GM13977 (cell line): ENCODE measurements around the gene TUBA8.

Experiments used
- DNase-seq: peaks from one replicate; pipeline ENCODE4 v3.0.0; 2012; ENCODE audit warnings: low spot score
- in situ Hi-C: fragments of 300-500 bp; cut with MboI; formaldehyde crosslinking; loops from one replicate; pipeline ENCODE4 v1.12.0; 2022; ENCODE audit warnings: low sequenced_read_pairs, low pct_unique_long_range_greater_than_20kb, mixed read lengths, inconsistent platforms; ENCODE audit not compliant: unreplicated experiment
- TF ChIP-seq, protein P1 (sequence below): IDR thresholded peaks from 2 replicates; pipeline ENCODE4 v1.5.1; 2012; ENCODE audit warnings: mild to moderate bottlenecking, control low read depth; ENCODE audit not compliant: insufficient read depth; ENCODE audit errors: extremely low read depth, missing control alignments

Gene TUBA8

DNA sequence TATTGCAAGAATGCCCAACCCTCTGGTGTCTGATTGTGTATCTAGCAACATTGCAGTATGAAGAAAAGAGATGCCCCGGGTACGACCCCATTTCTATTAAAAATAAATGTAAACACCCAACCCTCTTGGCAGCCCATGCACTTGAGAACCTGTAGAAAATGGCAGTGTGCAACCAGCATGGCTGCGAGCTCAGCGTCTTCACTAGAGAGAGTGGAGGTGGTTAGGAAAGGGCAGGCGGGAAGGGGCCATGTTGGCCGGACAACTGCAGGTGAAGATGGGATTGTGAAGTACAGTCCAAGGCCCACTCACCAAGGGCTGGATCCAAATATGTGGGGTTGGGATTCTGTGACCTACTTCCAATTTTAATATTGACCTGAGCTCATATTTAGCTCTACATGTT lies 16.9 kb upstream of the TUBA8 start:
- TF ChIP-seq, protein P1, sequence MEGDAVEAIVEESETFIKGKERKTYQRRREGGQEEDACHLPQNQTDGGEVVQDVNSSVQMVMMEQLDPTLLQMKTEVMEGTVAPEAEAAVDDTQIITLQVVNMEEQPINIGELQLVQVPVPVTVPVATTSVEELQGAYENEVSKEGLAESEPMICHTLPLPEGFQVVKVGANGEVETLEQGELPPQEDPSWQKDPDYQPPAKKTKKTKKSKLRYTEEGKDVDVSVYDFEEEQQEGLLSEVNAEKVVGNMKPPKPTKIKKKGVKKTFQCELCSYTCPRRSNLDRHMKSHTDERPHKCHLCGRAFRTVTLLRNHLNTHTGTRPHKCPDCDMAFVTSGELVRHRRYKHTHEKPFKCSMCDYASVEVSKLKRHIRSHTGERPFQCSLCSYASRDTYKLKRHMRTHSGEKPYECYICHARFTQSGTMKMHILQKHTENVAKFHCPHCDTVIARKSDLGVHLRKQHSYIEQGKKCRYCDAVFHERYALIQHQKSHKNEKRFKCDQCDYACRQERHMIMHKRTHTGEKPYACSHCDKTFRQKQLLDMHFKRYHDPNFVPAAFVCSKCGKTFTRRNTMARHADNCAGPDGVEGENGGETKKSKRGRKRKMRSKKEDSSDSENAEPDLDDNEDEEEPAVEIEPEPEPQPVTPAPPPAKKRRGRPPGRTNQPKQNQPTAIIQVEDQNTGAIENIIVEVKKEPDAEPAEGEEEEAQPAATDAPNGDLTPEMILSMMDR, result no peak
- in situ Hi-C loops, result no loop called here
- no peak for DNase-seq

DNA sequence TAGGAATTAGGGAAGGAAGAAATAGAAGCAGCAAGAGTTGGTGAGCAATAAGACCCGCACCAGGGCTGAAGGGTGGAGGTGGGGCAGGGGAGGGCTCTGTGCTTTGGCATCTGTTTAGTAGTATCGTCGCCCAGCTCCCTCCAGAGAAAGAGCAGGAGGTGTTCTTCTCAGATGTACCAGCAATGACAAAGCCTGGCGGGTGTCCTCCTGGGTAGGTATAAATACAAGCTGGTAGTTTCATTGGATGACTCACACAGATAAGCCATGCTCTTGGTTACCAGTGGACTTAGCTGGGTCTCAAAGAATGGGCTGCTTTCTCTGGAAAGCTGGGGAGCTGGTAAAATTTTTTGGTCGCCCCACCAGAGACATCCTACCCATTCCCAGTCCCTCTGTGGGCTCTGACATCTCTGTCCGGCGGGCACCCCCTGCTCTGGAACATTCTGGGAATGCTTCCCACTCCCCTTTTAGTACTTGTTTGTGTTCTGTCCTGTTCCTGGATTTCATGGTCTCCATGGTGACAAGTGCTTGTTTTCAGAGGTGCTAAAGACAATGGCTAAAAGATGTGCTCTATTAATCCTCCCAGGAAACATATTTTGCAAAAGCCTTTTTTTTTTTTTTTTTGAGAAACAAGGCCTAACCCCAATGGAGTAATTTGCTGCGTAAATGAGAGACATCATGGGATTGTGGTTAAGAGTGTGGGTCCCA lies 15.4 kb upstream of the TUBA8 start:
- TF ChIP-seq, protein P1, result no peak
- in situ Hi-C loops, result no loop called here
- no peak for DNase-seq

DNA sequence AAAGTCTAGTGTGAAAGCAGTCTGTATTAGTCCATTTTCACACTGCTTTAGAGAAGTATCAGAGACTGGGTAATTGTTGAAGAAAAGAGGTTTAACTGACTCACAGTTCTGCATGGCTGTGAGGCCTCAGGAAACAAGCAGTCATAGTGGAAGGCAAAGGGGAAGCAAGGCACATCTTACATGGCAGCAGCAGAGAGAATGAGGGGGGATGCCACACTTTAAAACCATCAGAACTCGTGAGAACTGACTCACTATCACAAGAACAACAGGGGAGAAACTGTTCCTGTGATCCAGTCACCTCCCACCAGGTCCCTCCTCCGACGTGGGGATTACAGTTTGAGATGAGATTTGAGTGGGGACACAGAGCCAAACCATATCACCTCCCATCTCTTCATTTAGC lies 13.8 kb upstream of the TUBA8 start:
- in situ Hi-C loops, result no loop called here
- DNase-seq, result no peak
- TF ChIP-seq, protein P1, result no peak

DNA sequence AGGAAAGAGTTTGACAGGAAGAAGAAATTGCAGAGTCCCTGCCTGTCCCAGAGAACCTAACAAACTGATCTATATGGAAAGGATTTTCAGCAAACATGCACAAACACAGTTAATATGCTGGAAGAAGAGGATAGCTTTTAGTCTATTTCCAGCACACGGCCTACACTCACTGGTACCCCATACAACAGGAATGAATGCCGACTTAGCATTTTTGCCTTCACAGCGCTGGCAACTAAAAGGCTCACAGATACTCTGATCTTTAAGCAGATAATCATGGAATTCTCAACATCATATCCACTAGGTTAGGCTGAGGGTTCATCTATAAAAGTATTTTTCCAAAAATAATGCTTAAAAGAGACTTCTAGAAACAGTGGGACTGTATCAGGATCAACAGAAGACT lies 9.8 kb upstream of the TUBA8 start:
- in situ Hi-C loops, result no loop called here
- no peak for DNase-seq
- TF ChIP-seq, protein P1, result no peak

DNA sequence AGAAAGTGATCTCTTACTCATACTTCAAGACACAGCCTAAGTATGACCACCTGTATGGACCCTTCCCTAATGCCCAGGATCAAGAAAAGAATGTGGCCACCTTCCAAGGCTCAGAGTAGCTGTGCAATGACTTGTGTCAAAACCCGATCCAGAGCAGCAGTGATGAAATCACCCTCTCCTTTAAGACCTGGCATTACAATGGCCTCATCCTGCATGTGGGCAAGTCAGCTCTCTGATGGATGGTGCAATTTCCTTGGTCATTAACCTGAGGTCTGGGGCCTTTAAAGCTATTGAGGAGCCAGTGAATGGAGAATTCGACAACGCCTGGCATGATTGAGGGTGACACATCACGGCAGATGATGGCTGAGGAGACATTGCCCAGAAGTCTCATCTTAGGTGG lies 9.1 kb upstream of the TUBA8 start:
- TF ChIP-seq, protein P1, result no peak
- in situ Hi-C loops, result no loop called here
- DNase-seq, result no peak

DNA sequence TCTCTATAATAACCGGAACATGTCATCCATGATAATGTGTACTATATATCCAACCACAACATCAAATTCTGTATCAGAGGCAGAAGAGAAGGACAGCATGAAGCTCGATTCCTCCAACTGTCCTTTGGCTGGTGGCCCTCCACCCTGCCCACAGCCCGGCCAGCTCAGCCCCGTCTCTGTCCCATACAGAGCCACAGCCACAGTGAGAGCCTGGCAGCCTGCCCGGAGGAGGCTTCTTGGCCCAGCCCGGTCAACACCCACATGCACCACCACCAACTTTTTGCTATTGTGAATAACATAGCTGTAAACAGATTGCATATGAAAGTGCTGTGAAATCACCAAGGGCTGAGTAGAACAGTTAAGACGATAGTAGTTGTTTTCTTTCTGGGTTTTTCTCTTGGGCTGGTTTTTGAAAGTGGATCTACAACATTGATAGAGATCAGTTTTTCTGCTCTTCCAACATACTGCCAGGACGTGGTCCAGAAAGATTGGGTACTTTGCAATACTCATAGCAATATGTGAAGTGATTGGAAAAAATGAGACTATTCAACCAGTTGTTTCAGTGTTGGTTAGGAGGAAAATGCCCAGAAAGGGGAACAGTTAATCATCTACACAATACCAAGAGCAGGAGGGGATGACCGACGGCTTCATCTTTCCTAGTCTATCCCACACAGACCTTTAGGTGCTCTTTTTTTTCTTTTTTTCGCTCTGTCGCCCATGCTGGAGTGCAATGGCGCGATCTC lies 6.9 kb upstream of the TUBA8 start:
- no peak for DNase-seq
- in situ Hi-C loops, result no loop called here
- TF ChIP-seq, protein P1, result no peak
